Epithelial cell of esophagus (primary cell): Measurements from ENCODE around the gene SP6.
A peak's percentile ranks its signal among the peaks of the same experiment; 100 is the strongest.

Source experiments
- DNase-seq: peaks from one replicate; pipeline ENCODE4 v3.0.0; 2010; ENCODE audit warnings: low read depth
- H3K4me3 ChIP-seq: 2 replicates; pipeline ENCODE4 v1.5.1; 2011; ENCODE audit warnings: mild to moderate bottlenecking, low read length, control low read depth
- TF ChIP-seq, protein P1 (sequence below): IDR thresholded peaks from 2 replicates; pipeline ENCODE4 v1.5.1; 2011; ENCODE audit warnings: low read depth, mild to moderate bottlenecking, low read length, control low read depth, inconsistent platforms; ENCODE audit not compliant: insufficient read depth; ENCODE audit errors: missing control alignments

The SP6 gene

DNA sequence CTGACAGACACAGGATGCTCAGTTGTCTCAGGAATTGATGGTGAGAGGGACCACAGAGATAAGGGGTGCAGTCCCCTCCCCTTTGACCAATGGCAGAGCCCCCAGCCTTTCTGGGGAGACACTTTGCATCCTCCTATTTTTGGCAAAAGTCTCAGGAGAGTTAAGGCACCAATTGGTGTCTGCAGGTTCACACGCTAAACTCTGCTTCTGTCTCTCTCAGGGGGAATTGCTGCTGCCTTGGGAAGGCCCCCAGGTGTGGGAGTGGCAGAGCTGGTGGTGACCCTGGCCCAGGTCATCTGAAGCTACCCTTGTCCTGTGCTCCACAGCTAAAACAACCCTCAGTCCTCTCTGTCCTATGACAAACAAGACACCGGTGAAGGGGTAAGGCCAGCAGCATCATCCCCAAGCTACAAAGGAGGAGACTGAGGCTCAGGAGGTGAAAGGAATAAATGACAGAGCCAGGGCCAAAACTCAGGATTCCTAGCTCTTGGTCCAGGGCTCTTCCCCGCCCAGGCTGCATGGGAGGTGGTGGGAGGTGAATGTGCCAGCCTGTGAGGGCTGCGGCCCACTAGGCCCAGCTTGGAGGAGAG, 49.7 kb downstream of the SP6 start:
- no peak overlapping the region for H3K4me3 ChIP-seq
- DNase-seq = no peak
- TF ChIP-seq, protein P1, sequence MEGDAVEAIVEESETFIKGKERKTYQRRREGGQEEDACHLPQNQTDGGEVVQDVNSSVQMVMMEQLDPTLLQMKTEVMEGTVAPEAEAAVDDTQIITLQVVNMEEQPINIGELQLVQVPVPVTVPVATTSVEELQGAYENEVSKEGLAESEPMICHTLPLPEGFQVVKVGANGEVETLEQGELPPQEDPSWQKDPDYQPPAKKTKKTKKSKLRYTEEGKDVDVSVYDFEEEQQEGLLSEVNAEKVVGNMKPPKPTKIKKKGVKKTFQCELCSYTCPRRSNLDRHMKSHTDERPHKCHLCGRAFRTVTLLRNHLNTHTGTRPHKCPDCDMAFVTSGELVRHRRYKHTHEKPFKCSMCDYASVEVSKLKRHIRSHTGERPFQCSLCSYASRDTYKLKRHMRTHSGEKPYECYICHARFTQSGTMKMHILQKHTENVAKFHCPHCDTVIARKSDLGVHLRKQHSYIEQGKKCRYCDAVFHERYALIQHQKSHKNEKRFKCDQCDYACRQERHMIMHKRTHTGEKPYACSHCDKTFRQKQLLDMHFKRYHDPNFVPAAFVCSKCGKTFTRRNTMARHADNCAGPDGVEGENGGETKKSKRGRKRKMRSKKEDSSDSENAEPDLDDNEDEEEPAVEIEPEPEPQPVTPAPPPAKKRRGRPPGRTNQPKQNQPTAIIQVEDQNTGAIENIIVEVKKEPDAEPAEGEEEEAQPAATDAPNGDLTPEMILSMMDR = no peak

DNA sequence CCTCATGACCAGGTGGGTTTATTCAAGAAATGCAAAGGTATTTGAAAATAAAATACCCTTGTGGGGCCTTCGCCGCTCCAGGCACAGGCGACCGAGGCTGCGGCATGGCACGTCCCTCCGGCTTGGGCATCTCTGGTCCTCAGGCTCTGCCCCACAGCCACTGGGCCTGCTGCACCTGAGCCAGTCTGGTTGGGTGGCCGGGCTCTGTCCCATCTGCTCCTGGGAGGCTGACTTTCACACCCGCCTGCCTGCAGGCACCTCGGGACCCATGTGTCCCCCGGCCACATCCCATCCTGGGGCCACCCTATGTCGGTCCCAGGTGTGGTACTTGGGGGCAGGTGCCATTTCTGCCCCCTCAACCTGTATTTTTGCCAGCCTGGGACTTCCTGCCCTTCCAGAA, 50.3 kb downstream of the SP6 start:
- TF ChIP-seq, protein P1 = no peak
- H3K4me3 ChIP-seq = no peak overlapping the region
- no peak for DNase-seq

DNA sequence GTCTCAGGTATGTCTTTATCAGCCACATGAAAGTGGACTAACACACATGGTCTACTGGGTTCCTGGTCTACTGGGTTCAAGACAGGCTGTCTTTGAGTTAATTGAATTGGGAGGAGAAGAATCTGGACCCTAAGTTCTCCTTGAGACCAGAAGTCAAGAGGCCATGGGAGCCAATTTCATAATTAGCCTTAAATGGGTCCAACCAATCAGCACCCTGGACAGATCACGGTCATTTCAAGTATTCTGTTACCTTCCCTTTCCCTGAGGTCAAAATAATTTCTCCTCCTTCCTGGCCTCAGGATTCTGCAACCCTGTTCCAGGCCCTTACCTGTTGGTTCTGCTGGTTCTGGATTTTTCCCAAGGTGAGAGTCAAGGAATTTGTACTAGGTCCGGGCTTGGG, 53.2 kb downstream of the SP6 start:
- TF ChIP-seq, protein P1 = no peak
- DNase-seq = peak; percentile 34
- H3K4me3 ChIP-seq = no peak overlapping the region
